Right lobe of liver (tissue), 6 donors: ENCODE results near the gene OOSP4A. TPM values are rescaled to one million over a fixed set of nuclear protein-coding genes. Genes with fewer than 3 reads are reported as not detected.

Source experiments
- ATAC-seq, 4 donors: fragments of 200-7000 bp; cut with Tn5 transposase; one replicate each; pipeline ENCODE4 v1.9.1; 2020; ENCODE audit warnings: mild to moderate bottlenecking in 4 of 4, moderate library complexity in 4 of 4
- DNase-seq, 3 donors: peaks; one replicate each; pipeline ENCODE4 v3.0.0-alpha.2; 2020
- H3K27ac ChIP-seq, 3 donors: fragments of 200-600 bp; one replicate each; pipeline ENCODE4 v1.8.0; 2022
- H3K27me3 ChIP-seq, 2 donors: fragments of 200-600 bp; one replicate each; pipeline ENCODE4 v1.8.0; 2022
- H3K36me3 ChIP-seq, 4 donors: fragments of 200-600 bp; sonication (generic) in 1 of 4; one replicate each; pipeline versions ENCODE4 v1.5.1 to v1.8.0; 2017 to 2022; ENCODE audit warnings: control low read depth in 1 of 4
- H3K4me1 ChIP-seq, 4 donors: fragments of 200-600 bp; sonication (generic) in 1 of 4; one replicate each; pipeline versions ENCODE4 v1.5.1 to v1.8.0; 2017 to 2022; ENCODE audit warnings: control low read depth in 1 of 4
- H3K4me3 ChIP-seq, 3 donors: fragments of 200-600 bp; one replicate each; pipeline ENCODE4 v1.8.0; 2022
- H3K9me3 ChIP-seq, 4 donors: fragments of 200-600 bp; sonication (generic) in 1 of 4; one replicate each; pipeline versions ENCODE4 v1.5.1 to v1.8.0; 2017 to 2022; ENCODE audit warnings: control low read depth in 1 of 4
- POLR2A ChIP-seq: fragments of 450-650 bp; IDR thresholded peaks from one replicate; pipeline ENCODE4 v1.6.1; 2017; ENCODE audit warnings: antibody characterized with exemption, mild to moderate bottlenecking
- WGBS: methylation state at CpG from one replicate; pipeline ENCODE4 v1.1.6; 2018; ENCODE audit warnings: low coverage, low lambda C conversion rate; ENCODE audit not compliant: insufficient coverage; ENCODE audit errors: missing lambda C conversion rate; 5-methylcytosine and 5-hydroxymethylcytosine counted together
- intact Hi-C, 2 donors: fragments of 100-400 bp; cut with DNase I; formaldehyde crosslinking; loops; one replicate each; pipeline versions ENCODE4 v1.11.2 to v1.14.1; 2022
- total RNA-seq, 6 experiments: library from RNA; depleted of rRNA in 2 of 6; stranded (reverse); fragments of >200 nt in 2 of 6; fragmentation: NEBNext Ultra II Directional in 3 of 6; extraction: Animal tissue kit (Norgen Biotek cat#: 25700) in 3 of 6; gene quantifications; one replicate each; pipeline versions ENCODE4 v1.1.0 to v1.2.4, GENCODE V29; 2016 to 2023
- TF ChIP-seq, protein P1 (sequence below), 4 donors: fragments of 200-600 bp in 3 of 4; fragments of 450-650 bp in 1 of 4; IDR thresholded peaks; one replicate each; pipeline versions ENCODE4 v1.5.1 to v1.8.0; 2016 to 2022; ENCODE audit warnings: antibody characterized with exemption in 4 of 4, mild to moderate bottlenecking in 2 of 4
- donor health status: DM: no; HTN: yes; CAD: no.
- donor health status: DM: no; HTN: no; CAD: no.
- donor health status: DM: no; HTN: no; CAD: no.
- donor health status: DM: no; HTN: yes; CAD: no.
- donor health status: DM: no; HTN: yes; CAD: no.

The OOSP4A gene
- total RNA-seq, 6 experiments from 2014 or later, result not detected

DNA sequence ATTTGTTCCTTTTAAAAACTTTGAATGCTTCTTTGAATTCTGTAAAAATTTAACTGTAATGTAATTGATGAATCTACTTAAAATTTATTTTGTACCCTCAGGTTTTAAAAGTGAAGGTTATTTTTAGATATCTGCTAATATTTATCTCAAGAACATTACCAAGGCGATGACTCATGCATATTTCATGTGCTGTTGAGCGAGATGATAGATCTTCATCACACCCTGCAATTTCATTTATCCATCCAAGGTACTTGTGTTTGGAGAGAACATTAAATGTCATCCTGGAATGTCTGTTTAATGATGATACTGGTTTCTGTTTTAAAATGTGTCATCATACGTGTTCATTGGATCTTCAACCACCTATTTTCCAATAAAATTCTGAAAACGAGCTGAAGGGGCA, 6.7 kb upstream of the OOSP4A start:
- intact Hi-C loops, result no loop called here

DNA sequence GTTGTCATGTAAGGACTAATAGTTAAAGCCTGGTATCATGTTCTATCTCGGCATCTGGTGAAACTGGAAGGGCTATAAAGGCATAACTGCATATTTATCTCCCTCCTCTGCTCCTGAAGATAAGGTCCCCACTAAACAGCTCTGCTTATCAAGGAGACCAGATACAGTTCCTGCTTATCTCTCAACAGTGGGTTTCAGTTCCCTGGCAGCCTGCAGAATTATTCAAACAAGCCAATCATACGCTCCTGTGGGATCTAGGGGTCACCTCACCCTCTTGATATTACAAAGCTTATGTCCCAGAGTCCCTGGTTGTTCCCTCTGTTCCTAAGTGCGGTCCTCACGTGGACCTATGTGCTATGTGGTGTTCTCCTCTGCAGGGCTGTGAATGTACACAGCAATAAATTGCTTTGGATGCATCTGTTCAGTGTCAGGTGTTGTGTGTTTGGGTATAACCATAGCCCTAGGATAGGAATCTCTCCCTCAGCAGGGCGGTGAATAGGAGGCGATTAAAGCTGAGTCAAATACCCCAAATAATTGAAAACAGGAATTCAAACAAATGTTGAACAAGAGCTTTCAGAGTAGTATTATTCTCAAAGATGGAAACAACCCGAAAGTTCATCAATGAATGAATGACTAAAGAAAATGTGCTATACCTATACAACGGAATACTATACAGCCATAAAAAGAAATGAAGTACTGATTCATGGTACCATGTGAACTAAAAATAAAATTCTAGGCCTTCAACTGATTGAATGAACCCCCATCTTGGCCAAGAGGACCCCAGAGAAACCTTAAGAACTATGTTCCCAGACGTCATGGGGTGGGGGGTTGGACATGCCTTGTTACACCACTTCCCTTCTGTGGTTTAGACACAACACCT, 3.1 kb upstream of the OOSP4A start:
- TF ChIP-seq POLR2A, result no peak
- TF ChIP-seq, protein P1, sequence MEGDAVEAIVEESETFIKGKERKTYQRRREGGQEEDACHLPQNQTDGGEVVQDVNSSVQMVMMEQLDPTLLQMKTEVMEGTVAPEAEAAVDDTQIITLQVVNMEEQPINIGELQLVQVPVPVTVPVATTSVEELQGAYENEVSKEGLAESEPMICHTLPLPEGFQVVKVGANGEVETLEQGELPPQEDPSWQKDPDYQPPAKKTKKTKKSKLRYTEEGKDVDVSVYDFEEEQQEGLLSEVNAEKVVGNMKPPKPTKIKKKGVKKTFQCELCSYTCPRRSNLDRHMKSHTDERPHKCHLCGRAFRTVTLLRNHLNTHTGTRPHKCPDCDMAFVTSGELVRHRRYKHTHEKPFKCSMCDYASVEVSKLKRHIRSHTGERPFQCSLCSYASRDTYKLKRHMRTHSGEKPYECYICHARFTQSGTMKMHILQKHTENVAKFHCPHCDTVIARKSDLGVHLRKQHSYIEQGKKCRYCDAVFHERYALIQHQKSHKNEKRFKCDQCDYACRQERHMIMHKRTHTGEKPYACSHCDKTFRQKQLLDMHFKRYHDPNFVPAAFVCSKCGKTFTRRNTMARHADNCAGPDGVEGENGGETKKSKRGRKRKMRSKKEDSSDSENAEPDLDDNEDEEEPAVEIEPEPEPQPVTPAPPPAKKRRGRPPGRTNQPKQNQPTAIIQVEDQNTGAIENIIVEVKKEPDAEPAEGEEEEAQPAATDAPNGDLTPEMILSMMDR (IDR thresholded peaks at IDR 0.05), result no peak
- Histone ChIP-seq H3K36me3 (no peaks in the 10 kb centered on the region), H3K4me3 (no peak overlapping the region), H3K27ac (no peak overlapping the region), H3K27me3 (no peaks in the 10 kb centered on the region), H3K9me3 (no peaks in the 10 kb centered on the region), H3K4me1 (no peaks in the 10 kb centered on the region)
- intact Hi-C loops, result no loop called here
- ATAC-seq (no peak), DNase-seq (no peak)
- 65% methylated on average over 8 of the region's 9 CpGs for WGBS

More for the DNA sequence above, 6.7 kb upstream of the OOSP4A start:
- Histone ChIP-seq H3K36me3 (no peaks in the 10 kb centered on the region), H3K4me3 (no peak overlapping the region), H3K27ac (no peak overlapping the region), H3K27me3 (no peaks in the 10 kb centered on the region), H3K4me1 (no peaks in the 10 kb centered on the region), H3K9me3 (no peaks in the 10 kb centered on the region)
- WGBS, result 41% methylated on average over 4 of the region's 4 CpGs
- no peak for ATAC-seq
- no peak for TF ChIP-seq POLR2A
- TF ChIP-seq, protein P1 (IDR thresholded peaks at IDR 0.05), result no peak
- no peak for DNase-seq

DNA sequence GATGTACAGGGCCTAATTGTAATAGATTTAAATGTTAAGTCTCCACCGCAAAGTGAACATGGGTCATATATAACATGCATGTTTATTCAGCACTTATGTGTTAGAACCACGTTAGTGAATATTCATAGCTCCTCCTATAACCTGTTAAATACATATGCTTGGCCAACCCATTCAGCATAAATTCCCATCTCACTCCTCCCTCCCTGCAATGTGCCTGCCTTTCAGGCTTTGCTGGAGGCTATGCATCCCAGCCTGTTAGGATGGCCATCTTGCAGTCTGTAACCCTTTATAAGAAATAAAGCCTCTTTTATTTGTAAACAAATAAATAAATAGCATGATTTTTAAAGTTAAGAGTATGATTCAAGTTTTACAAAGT, 1.7 kb upstream of the OOSP4A start:
- H3K36me3 ChIP-seq, result no peaks in the 10 kb centered on the region
- intact Hi-C loops, result no loop called here
- WGBS, result 78% methylated on average over 2 of the region's 2 CpGs
- ATAC-seq (no peak), DNase-seq (no peak)
- H3K27ac ChIP-seq, result no peak overlapping the region
- TF ChIP-seq, protein P1 (IDR thresholded peaks at IDR 0.05), result no peak
- no peak for TF ChIP-seq POLR2A
- no peaks in the 10 kb centered on the region for H3K9me3 ChIP-seq
- no peaks in the 10 kb centered on the region for H3K4me1 ChIP-seq
- no peaks in the 10 kb centered on the region for H3K27me3 ChIP-seq
- no peak overlapping the region for H3K4me3 ChIP-seq

DNA sequence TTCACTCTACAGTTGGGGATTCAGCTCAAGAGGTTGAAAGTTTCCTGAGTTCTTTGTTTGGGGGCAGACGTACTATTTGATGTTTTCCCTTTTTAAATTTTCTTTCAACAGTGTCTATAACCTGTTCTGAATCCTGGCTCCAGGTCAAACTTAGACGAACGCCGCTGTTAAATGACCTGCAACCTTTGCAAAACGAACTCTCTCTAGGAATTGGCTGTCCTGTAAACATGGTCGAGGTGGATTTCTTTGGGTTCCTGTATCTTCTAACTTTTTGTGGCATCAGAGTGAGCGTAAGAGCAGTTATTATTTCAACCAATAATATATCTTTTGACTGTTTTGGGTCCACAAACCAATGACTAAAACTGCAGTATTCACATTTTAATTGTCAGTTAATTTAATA, 1.6 kb downstream of the OOSP4A start:
- TF ChIP-seq, protein P1 (IDR thresholded peaks at IDR 0.05), result no peak
- TF ChIP-seq POLR2A, result no peak
- WGBS, result 21% methylated on average over 7 of the region's 7 CpGs
- DNase-seq (no peak), ATAC-seq (no peak)
- Histone ChIP-seq H3K4me3 (no peak overlapping the region), H3K27ac (no peak overlapping the region), H3K9me3 (no peaks in the 10 kb centered on the region), H3K4me1 (no peaks in the 10 kb centered on the region), H3K27me3 (no peaks in the 10 kb centered on the region), H3K36me3 (no peaks in the 10 kb centered on the region)
- intact Hi-C loops, result no loop called here
